ENCODE results near the gene OR2K2.
"Not testable (repeated sequence)": the region's sequence is repeated elsewhere in the genome, so short reads cannot be mapped to it uniquely, and the experiment has no call there.

OR2K2 gene

GRCh38 chr9:111298111-111298510 lies 31.9 kb downstream of the OR2K2 start:
- no peak for DNase-seq (ENCODE audit: low read depth in 3 of 3)

GRCh38 chr9:111297066-111297824 lies 32.8 kb downstream of the OR2K2 start:
- no peak for DNase-seq (ENCODE audit: low read depth in 3 of 3)

GRCh38 chr9:111294691-111295451 lies 35.2 kb downstream of the OR2K2 start:
- no peak for DNase-seq (ENCODE audit: low read depth in 3 of 3)

GRCh38 chr9:111287127-111287526 lies 42.9 kb downstream of the OR2K2 start:
- DNase-seq (ENCODE audit: low read depth in 3 of 3) = no peak

GRCh38 chr9:111284703-111285102 lies 45.3 kb downstream of the OR2K2 start:
- no peak for DNase-seq (ENCODE audit: low read depth in 3 of 3)

GRCh38 chr9:111282845-111283244 lies 47.2 kb downstream of the OR2K2 start:
- no peak for DNase-seq (ENCODE audit: low read depth in 3 of 3)

GRCh38 chr9:111280795-111281194 lies 49.2 kb downstream of the OR2K2 start:
- DNase-seq (ENCODE audit: low read depth in 3 of 3) = not testable (repeated sequence)
